Stimulated activated CD4-positive, alpha-beta T cell treated with anti-CD3 and anti-CD28 coated beads, Interleukin-1b, Interleukin-23, amount 100 ng/mL, for 24 hours (primary cell): ENCODE results near the gene KDSR.

Experiments used
- DNase-seq, 4 experiments: peaks; one replicate each; pipeline ENCODE4 v3.0.0-alpha.2; 2020; ENCODE audit warnings: low read depth in 4 of 4, low spot score in 1 of 4

Gene KDSR

DNA sequence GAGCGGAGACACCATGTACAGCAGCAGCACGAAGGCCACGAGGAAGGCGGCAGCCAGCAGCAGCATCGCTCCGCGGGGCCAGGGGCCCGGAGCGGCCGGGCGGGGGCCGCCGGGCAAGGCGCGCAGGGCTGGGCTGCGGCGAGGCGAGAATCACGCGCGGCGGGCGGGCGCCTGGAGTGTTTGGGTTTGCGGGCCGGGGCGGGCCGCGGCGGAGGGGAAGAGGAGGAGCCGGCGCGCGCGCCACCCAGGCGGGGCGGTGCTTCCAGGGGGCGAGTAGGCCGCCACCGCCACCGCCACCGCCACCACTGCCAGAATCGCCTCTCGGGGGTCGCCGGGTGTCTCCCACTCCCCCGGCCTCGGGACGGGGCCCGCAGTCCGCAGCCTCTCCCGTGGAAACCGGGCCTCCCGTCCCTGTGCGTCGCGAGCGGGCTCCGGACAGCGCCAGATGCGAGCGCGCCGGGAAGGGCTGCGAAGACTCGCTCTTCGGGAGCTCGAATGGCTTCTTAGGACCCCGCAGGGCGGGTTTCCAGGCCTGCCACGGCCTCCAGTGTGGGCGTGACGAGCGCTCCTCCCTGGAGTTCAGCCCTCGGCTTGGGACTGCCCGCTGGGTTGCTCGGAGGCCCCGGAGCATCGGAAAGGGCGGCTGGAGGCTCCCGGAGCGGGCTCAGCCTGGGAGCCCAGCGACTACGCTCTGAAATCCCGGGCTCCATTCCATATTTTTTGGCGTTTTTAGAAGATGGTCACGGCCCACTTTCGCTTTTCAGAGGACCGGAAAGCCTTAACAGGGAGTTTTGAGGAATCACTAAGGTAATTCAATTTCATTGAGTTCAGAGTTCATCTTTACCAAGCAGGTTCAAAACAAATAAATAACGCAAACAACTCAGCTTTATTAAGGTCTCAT is at the start of gene KDSR:
Gene KDSR, minus strand, starts transcription at position 154 of the 901 bp plus-strand sequence. Its CDS starts 88 bp downstream, at position 66.
- peak; percentile 41 to 76 (median 69) for DNase-seq

DNA sequence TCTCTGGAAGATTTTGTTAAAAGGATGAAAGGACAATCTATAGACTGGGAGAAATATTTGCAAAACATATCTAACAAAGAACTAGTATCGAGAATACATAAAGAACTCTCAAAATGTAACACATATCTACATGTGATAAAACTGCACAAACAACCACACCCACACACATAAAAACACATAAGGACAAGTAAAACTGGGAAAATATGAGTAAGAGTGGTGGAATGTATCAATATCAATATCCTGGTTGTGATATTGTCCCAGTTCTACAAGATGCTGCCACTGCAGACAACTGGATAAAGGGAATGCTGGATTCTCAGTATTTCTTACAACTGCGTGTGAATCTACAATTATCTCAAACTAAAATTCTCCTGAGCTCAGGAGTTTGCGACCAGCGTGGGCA is 45.9 kb upstream of the KDSR start:
- no peak for DNase-seq

GRCh38 chr18:63410792-63411191 is 43.8 kb upstream of the KDSR start:
- DNase-seq = no peak

DNA sequence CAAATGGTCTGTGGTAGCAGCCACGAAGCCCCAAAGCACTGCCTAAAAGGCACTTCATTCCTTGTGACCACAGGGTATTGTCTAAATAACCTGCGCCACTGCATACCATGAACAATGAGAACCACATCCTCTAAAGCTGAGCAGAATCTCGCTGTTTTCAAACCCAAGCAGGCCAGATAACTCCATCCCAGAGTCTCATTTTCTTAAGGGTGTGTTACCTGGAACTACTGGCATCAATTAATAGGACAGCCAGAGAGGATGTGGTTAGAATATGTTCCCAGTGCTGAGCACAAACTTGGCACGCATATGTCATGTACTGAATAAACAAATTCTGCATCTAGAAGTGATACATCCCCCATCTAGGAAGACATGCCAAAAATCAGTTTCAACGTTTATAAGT is 42.3 kb upstream of the KDSR start:
- no peak for DNase-seq

- no peak for DNase-seq
Measured at GRCh38 chr18:63407734-63408133, 40.7 kb upstream of the KDSR start.

DNA sequence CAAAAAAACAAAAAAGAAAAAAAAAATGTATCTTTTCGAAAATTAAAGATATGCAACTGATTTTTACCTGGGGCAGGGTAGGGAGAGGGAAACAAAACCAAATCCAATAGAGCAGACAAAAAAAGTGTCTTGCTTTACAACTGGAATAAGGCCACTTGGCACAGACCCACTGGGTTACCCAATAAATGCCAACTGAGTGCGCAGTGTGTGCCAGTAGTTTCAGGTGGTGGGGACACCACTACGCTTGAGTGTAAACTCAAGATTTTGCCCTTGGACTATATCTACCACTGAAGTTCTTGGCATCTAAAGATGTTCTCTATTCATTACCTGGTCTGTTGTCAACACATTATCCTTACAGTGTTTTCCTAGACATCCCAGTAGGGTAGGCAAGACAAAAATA is 39.0 kb upstream of the KDSR start:
- DNase-seq = no peak

DNA sequence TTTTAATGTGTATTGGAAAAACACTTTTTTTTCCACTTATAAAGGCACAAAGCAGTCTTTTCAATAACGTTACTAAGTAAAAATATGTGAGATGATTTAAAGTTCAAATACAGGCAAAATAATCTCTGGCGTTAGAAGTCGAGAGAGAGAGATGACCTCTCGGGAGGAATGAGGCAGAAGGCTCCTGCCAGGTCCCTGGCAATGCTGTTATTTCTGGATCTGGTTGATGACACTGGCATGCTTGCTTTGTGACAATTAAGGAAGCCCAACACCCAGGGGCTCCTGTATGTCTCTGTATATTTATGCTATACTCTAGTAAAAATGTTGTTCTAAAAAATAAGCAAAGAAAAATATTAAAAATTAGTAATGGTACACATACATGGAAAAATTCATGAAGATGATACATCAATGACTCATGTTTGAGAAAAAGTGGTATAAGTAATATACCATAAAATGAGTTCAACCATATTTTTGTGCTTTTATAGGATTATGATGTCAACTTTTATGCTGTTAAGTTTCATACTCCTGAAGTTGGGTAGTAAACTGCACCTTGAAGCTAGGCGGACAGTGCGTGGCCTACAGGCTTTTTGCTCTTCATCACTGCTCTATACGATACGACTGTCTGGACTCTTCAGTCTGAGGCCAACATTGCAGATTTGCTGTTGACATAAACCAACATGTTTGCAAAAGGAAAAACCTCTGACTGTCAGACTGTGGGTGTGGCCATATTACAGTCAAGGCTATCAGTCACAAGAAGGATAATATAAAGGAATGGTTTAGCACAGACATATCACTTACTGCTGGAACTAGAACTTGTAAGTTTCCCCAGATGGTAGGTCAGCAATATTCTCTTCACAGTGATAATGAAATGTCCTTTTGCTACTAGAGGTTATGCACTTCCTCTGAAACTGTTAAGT is 35.5 kb upstream of the KDSR start:
- DNase-seq = no peak

DNA sequence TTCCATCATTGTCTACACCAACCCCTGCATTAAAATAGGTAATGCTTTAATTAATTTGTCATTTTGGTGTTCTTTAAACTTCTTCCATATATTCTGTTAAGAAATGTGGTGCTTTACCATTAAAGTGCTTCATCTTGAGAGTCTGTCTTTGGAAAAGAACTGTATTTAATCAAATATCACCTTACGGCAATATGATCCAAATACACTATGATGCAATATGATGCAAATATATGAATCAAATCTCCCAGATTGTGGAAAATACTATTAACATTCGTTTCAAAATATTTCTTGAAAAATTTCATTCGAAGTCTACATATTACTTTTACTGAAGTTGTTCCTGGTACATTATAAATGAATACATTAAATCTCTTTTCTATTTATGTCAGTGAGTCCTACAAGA is 32.3 kb upstream of the KDSR start:
- DNase-seq = no peak

DNA sequence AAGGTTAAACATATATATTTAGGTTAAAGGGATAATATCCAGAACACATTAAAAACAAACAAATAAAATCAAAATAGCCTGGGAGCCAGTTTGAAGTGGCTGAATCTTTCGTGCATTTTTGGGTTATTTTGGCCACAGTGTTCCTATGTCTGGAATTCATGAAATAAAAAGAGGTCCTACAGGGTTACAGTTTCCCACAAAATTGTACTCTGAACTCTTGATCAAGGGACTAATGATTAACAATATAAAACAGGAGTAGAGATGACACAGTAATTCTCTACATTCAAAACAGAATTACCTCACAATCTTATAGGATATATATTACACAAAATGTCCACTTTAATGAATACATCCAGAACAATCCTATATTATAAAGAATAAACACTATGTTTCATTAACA is 30.3 kb upstream of the KDSR start:
- DNase-seq = no peak

DNA sequence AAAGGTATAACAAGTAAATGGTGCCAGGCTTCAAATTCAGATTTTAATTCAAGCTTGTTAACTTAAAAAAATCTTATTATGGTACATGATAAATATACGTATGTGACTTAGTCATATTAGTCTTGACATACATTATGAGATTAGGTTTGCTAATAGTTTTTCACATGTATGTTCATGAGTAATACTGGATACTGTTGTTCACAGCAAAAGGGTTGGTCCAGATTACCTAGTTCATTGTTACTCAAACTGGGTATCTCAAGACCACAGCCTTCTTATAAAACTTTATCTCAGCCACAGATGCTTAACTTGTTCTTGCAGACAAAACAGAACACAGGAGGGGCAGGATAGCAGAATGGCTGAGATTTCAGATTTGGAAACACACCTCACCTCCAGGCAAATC is 28.5 kb upstream of the KDSR start:
- DNase-seq = no peak

DNA sequence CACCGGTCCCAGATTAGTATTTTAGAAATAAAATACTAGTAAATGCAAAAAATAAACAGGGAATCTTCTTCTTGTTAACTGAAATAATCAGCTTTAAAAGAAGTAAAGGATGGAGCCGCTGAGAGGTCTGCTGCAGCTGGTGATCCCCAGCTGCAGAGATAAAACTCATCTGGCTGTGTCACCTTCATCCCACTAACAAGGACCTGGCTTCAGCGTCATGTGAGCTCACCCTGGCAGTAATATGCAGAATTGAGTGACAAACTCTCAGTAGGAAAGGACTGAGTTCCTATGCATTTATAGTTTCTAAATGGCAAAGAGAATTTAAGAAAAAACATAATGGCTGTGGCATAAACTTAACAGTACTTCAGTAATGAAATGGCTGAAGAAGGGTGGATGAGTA is 27.9 kb upstream of the KDSR start:
- no peak for DNase-seq

- no peak for DNase-seq
Measured at GRCh38 chr18:63387861-63388260, 20.9 kb upstream of the KDSR start.

- DNase-seq = no peak
Measured at GRCh38 chr18:63382843-63383242, 15.8 kb upstream of the KDSR start.

DNA sequence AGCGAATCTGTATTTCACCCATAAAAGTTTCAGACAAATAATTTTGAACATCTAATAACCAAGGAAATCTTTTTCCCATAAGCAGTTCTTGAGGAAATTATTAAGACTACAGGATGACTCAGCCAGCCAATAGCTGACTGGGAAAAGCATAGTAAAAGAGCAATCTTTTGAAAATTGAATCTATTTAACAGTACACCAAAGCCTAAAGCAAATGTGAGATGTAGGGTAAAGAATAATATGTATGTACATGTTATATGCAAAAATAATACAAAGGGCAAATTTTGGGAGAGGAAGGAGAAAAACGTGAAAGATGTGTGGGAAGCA is 12.6 kb upstream of the KDSR start:
- no peak for DNase-seq

DNA sequence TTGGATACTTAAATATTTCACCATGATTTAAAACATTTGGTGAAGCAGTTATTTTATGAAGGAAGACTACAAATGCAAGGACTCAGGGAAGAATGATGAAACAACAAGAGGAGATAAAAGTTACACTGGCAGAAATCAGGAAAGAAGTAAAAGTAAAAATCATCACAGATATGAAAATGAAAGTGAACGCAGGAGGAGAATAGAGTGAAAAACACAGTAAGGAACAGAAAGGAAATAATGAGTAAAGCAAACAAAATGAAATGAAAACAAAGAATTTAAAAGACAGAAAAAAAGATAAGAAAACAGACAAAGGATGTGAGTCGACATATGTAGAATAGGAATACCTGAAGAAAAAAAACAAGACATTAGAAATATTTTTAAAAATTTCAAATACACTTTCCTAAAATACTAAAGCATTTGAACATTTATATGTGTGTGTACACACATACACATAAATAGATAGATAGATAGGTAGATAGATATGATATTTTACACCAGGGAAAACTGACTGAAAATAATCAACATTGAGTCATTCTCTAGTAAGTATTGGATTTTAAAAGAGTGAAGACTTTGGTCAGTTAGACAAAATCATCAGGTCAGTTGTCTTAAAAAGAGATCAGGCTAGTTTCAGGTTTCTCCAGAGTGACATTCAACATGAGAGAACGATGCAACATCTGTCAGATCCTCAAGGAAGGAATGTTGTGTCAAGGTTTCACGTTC is 12.1 kb upstream of the KDSR start:
- no peak for DNase-seq

DNA sequence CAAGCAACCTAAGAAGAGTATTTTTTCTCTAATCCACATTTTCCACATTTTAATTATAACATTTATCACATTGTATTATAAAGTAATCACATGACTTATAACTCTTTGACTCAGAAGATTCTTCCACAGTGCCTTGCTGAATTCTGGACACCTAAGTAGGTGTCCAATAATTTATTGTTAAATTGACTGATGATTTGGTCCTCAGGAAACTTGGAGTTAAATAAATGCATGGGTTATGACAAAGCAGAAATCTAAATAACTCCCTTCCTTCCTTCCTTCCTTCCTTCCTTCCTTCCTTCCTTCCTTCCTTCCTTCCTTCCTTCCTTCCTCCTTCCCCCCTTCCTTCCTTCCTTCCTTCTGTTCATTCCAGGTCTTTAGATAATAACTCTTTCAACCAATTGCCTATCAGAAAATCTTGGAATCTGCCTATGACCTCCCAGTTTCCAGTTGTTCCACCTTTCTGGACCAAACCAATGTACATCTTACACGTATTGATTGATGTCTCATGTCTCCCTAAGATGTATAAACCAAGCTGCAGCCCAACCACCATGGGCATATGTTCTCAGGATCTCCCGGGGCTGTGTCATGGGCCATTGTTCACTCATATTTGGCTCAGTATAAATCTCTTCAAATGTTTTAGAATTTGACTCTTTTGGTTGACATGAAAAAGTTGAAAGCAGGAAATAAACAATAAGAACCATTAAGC is 10.4 kb upstream of the KDSR start:
- DNase-seq = no peak

- no peak for DNase-seq
Measured at GRCh38 chr18:63376538-63376937, 9.5 kb upstream of the KDSR start.

GRCh38 chr18:63374540-63374939 is 7.5 kb upstream of the KDSR start:
- no peak for DNase-seq

GRCh38 chr18:63373161-63373560 is 6.2 kb upstream of the KDSR start:
- DNase-seq = no peak

DNA sequence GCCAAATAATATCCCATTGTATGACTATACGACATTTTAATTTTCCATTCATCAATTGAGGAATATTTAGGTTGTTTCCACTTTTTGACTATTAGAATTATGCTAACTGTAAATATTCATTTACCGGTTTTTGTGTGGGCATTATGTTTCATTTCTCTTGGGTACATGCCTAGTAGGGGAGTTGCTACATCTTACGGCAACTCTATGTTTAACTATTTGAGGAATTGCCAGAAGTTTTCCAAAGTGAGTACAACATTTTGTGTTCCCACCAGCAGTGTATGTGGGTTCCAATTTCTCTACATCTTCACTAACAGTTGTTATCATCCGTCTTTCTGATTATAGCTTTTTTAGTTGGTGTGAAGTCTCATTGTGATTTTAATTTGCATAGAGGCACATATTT is 1.6 kb upstream of the KDSR start:
- no peak for DNase-seq
